H4 (cell line): ENCODE data around the gene PREX1. TPM values are rescaled to one million over a fixed set of nuclear protein-coding genes. Genes with fewer than 3 reads are reported as not detected.
A peak's percentile ranks its signal among the peaks of the same experiment; 100 is the strongest.

ENCODE experiments used
- DNase-seq: peaks from one replicate; pipeline ENCODE4 v3.0.0-alpha.2; 2015; ENCODE audit warnings: low spot score
- total RNA-seq: library from RNA; depleted of rRNA; stranded (reverse); fragments of >200 nt; shearing (Covaris generic); gene quantifications from 2 replicates; pipeline ENCODE4 v1.2.3, GENCODE V29; 2014

The PREX1 gene
- total RNA-seq, 1 experiment from 2014 or later: 3.1 TPM

DNA sequence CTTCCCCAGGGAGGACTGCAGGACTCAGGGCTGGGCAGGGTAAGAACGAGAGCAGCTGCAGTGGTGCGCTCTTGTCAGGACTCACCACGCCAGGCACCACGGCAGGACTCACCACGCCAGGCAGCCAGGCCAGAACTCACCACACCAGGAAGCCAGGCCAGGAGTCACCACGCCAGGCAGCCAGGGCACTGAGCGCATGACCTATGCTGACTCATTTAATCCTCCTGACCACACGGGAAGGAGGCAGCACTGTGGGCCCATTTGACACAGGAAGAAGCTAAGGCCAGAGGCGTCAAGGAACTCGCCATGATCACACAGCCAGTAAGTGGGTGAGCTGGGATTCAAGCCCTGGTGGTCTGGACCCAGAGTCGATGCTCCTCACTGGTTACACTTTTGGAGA, 189.3 kb downstream of the PREX1 start:
- peak; percentile 59 for DNase-seq

DNA sequence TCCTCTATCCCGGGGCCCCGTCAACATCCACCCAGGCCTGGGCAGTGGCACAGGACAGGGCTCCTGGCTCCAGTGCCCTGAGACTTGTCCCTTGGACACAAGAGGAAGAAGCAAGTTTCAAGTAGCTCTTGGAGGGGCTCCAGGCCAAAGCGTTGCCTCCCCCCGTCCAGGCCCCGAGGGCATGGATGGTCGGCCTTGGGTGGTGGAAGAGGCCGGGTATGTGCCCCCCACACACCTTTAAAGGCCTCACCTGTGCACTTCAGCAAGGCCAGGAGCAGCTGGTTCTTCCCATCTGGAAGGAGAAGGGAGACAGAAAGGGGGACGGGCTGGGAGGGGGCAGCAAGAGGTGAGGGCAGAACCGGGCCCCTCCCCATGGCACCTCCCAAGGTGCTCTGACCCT, 190.3 kb downstream of the PREX1 start:
- DNase-seq: no peak

DNA sequence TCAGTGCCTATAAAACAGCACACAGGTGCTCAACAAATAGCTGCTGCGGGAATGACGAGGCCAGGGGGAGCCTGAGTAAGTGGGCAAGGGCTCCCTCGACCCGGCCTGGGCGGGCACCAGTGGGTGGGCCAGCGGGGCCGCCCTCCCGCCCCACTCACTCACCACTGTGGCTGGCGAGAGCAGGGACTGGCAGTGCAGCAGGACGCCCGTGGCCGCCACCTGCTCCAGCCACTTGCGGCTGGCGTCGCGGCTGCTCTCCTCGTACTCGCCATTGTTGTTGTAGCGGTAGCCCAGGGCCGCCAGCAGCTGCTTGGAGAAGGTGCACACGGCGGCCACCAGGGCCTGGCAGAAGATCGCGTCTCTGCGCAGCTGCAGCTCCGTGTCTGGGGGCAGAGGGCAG, 191.5 kb downstream of the PREX1 start:
- no peak for DNase-seq

- peak; percentile 34 for DNase-seq
Observed at GRCh38 chr20:48635791-48636267, 192.0 kb downstream of the PREX1 start.

GRCh38 chr20:48635361-48635760, 192.4 kb downstream of the PREX1 start:
- DNase-seq: no peak

GRCh38 chr20:48634641-48635040, 193.2 kb downstream of the PREX1 start:
- no peak for DNase-seq

DNA sequence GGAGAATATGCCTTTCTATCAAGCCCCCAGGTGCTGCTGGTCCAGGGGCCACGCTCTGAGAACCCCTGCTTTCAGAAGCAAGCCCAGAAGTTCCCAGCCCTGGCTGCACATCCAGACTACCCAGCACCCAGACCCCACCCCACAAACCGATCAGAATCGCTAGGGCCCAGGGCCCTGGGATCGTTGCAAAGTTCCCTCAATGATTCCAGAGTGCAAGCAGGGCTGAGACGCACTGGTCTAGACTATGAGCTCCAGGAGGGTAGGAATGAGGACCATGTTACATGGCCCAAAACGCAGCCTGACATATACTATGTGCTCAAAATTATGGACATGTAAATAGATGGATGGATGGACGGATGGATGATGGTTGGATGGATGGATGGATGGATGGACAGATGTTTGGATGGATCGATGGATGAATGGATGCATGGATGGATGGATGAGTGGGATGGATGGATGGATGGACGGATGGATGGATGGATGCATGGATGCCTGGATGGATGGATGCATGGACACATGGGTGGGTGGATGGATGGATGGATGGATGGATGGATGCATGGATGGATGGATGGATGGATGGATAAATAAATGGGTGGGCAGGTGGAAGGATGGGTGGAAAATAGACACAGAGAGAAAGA, 194.1 kb downstream of the PREX1 start:
- DNase-seq: no peak

- no peak for DNase-seq
Observed at GRCh38 chr20:48632825-48633619, 194.8 kb downstream of the PREX1 start.

DNA sequence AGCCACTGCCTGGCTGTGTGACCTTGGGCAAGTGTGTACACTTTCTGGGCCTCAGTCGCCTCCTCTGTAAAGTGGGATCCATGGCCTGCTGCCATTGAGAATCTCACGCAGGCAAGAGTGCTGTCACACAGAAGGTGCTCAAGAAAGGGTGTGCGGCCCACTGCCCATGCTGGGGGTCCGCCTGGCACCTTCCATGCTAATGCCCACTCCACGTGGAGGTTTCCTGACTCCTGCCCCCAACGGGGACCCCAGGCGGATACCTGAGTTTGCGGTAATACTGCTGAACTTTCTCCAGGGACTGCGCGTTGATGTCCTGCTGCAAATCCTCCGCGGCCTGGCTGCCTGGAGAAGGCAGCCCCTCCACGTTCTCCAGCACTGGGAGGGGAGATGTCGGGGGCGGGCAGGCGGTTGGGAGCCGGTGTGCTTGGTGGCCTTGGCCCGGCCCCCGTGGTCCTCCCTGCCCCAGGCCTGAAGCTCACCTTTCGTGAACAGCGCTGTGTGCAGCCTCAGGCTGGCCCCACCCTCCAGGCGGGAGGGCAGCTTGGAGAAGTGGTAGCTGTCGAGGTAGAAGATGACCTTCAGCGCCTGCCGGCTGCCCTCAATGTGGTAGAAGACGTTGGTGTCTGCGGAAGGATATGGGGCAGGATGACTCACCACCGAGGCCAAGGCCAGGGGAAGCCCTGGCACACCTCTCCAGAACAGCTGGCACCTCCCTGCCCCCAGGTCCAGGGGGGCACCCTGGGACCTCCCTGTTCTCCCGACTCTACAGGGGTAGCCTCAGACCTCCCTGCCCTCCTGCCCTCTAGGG, 195.6 kb downstream of the PREX1 start:
- DNase-seq: no peak

GRCh38 chr20:48631114-48632016, 196.4 kb downstream of the PREX1 start:
- no peak for DNase-seq

DNA sequence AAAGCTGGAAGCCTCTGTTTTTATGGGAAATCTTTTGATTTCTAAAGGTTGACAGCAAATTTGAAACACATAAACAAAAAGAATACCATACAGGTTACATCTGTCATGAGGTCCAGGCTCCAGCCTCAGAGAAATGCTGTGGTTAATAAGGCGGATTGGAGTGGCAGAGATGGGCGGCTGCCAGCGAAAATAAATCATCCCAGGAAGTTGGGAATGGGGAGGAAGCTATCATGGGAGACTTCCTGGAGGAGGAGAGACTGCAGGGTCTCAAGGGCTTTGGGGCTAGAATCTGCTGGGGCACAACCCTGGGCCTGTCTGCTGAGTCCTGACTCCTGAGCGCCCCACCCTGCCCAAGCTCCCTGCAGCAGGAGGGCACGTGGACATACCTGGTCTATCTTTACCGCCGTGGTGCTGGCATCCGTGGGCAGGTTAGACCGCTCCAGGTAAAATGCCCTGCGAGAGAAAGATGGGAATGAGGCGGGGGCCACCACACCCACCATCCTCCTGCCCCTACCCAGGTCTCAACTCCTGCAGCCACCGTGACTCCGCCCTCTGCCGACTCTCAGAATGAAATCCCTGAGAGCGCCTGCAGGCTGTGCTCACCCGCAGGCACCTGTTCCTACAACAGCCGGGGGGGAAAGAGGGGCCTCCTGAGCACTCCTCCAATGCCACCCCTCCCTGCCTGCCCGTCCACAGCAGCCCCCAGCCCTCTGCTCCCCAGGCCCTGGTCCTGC, 197.3 kb downstream of the PREX1 start:
- DNase-seq: no peak

DNA sequence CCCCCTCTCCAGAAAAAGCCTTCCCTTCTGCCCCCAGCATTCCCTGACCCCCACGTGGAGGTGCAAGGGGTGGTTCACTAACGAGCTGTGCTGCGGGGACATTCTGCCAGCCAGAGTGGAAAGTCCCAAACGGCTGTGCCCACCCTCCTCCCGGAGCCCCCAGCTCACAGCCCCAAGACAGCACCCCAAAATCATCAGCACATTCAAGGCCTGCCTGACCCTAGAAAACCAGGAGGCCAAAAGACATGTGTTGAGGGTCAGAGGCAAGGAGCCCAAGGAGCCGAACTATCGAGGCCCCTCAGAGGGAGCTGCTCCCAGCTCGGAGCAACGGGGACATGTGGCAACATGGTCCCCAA, 197.9 kb downstream of the PREX1 start:
- DNase-seq: no peak

DNA sequence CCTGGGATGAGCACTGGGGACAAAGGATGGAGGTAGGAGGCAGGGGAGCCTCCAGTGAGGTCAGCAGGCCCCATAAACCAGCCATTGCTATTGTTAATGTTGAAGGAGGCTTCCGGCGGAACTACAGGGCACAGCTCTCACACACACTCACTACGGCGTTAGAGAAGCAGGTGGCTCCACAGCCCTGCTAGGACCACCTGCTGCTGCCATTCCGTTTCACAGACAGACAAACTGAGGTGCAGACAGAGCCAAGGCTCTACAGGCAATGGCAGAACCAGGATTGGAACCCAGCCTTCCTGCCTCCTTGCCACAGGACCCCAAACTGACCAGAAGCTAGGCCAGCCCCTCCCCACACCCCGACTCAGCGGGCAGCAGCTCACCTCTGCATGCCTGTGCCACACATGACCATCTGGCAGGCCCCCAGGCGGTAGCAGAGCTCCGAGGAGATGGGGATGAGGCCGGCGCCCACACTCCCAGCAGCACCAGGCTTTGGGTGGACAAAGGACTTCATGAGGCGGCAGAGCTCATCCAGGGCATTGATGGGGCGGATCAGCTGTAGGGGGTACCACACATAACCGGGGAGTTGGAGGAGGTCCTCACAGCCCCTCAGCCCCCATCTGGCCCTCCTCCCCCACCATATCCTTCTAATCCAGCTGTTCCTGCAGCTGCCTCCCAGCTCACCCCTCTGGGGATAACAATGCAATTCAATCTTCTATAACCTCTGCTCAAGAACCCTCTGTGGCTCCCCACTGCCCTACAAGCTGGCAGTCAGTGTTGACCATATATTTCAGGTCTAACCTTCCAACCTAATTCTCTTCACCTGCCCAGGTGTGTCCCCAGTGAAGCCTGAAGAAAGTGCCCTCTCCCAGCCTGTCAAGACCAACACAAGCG, 198.5 kb downstream of the PREX1 start:
- DNase-seq: no peak

GRCh38 chr20:48627737-48628128, 200.1 kb downstream of the PREX1 start:
- no peak for DNase-seq

DNA sequence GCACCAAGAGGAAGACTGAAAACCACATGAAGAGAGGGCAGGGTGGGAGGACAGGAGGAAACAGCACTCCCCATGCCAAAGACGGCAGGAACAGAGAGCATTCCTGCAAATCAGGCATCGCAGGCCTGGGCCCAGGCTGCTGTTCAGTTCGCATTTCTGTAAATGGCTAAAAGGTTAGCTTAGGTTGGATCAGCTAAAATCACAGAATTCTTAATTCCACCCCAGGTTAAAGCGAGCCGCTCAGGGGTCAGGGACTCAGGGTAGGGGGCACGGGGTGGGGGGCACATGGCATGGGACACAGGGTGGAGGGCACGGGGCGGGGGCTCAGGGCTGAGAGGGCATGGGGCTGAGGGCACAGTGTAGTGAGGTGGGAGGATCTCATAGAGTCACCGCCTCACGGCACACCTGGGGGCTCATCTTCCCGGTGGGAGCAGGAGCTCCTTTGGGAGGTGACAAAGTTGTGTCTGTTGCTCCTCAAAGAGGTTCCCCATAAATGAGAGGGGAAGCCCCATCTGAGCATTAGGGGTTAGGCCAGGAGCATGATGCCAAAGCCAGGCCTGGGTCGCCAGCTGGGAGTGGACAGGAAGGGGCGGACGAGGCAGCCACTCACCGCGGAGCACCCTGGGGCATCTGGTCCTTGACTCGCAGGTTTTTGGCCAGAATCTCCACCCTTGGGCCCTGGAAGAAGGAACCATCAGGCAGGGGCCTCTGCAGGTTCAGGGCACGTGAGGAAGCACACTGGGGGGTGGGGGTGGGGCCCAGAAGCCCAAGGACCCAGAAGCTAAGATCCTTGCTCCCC, 200.7 kb downstream of the PREX1 start:
- no peak for DNase-seq

DNA sequence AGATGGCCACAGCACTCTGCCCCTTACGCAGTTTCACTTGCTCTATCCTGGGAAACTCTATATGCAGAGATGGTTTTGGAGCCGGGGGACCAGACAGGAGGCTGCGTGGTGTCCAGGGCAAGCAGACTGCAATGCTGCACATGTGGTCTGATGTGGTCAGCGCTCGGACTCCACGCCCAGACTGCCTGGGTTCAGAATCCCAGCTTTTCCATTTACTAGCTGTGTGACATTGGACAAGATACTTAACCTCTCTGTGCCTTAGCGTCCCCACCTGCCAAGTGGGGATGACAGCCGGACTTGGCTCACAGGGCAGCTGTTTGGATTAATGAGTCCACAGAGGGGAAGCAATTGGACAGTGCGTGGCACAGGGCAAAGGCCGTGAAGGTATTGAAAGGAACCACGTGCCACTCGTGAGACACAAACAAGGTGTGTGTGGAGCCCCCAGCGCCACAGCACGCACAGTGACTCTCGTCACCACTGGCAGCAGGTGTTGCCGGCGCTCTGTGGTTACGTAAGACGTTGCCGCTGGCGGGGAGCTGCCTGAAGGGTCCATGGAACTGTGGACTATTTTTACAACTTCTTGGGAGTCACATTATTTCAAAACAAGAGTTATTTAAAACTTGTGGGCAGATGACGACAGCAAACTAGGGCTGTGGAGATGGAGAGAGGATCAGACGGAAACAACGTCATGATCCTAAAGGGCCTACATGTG, 201.4 kb downstream of the PREX1 start:
- peak; percentile 46 for DNase-seq

DNA sequence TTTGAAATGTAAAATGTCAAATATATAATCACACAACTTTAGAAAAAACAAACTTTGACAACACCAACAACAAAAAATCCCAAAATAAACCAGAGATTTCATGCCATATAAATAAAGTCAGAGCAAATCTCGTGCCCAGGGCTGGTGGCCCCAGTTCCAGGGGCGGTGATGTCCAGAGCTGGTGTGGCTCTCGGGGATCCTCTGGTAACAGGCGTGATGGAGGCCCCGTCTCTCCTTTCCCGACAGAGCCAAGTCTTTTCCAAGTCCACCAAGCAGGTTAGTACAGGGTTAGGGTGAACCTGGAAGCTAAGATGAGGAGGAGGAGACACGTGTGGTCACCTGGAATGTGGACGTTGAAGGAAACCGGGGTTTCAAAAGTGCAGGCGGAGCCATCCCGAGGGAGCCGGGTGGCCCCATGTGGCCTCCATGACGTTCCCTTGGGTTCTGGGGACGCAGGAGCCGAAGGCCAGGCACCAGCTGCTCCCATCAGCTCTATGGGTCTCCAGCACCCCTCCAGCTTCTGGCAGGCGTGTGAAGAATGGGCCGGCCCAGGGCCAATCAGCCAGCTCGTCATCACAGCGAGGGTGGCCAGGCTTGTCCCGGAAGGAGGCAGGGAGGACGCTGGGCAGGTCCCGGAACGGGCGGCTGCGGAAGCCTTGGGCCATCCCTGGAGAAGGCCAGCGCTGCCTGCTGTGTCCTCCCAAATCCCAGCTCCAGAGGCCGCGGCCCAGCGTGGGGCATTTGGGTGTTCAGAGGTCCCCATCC, 202.5 kb downstream of the PREX1 start:
- no peak for DNase-seq
